Measurements from ENCODE around the gene AGAP3.

AGAP3 gene

GRCh38 chr7:151193203-151193978 lies 107.1 kb downstream of the AGAP3 start:
- Histone ChIP-seq H3K36me3 (no peaks in the 10 kb centered on the region), H3K9me3 (replicated peaks in 1 of 11) (no peaks in the 10 kb centered on the region), H4K20me1 (peaks cover 0 to 25% (median 6%) of the 10 kb centered on the region in 11 experiments; a peak in 9 of 22 replicates), H3K4me3 (no peak overlapping the region), H3K4me1 (peaks cover under 1 to 21% (median 10%) of the 10 kb centered on the region in 10 experiments; a peak in 19 of 20 replicates), H3K27ac (no peak overlapping the region), H3K9ac (no peak overlapping the region), H3K27me3 (peaks cover 32 to 98% (median 88%) of the 10 kb centered on the region in 11 experiments), H3K4me2 (no peak overlapping the region)
- TF ChIP-seq Cebpa-rat (IDR thresholded peaks at IDR 0.05): no peak

Measured in BLaER1 treated with 17β-estradiol and CSF1 and Interleukin-3, amounts not matched to agents 10 nM and 100 nM (cell line).